K562 (cell line): Measurements from ENCODE around the gene OR6S1. TPM values are rescaled to one million over a fixed set of nuclear protein-coding genes. Genes with fewer than 3 reads are reported as not detected.

ENCODE experiments used
- E2F6 ChIP-seq, 2 experiments: IDR thresholded peaks; 2 replicates each; pipeline ENCODE4 v1.6.1; 2011; ENCODE audit warnings: borderline replicate concordance in 1 of 2, control low read depth in 1 of 2, low read depth in 1 of 2, low read length in 1 of 2, mild to moderate bottlenecking in 1 of 2, mixed read lengths in 1 of 2, moderate library complexity in 1 of 2; ENCODE audit not compliant: insufficient read depth in 1 of 2, insufficient read length in 1 of 2, poor library complexity in 1 of 2, severe bottlenecking in 1 of 2; ENCODE audit errors: extremely low read depth in 1 of 2
- E2F8 ChIP-seq: fragments of 450-650 bp; IDR thresholded peaks from 2 replicates; pipeline ENCODE4 v1.7.1; 2018; ENCODE audit warnings: mild to moderate bottlenecking, low read depth; ENCODE audit not compliant: partially characterized antibody
- HMG20B ChIP-seq: fragments of 250-450 bp; sonication (Bioruptor Pico); IDR thresholded peaks from 2 replicates; pipeline ENCODE4 v1.5.0; 2021; ENCODE audit warnings: mild to moderate bottlenecking
- HNRNPK ChIP-seq: fragments of 200-400 bp; formaldehyde crosslinking; IDR thresholded peaks from one replicate; pipeline ENCODE4 v1.6.1; 2018; ENCODE audit warnings: mild to moderate bottlenecking, low read depth, low read length; ENCODE audit not compliant: poor library complexity, severe bottlenecking
- MBD2 ChIP-seq: sonication (generic); IDR thresholded peaks from 2 replicates; pipeline ENCODE4 v1.6.1; 2016; ENCODE audit warnings: low read depth, borderline replicate concordance
- PHB2 ChIP-seq: fragments of 450-650 bp; IDR thresholded peaks from 2 replicates; pipeline ENCODE4 v1.6.1; 2017; ENCODE audit warnings: low read depth
- PKNOX1 ChIP-seq: fragments of 450-650 bp; IDR thresholded peaks from 2 replicates; pipeline ENCODE4 v1.6.1; 2016
- TSHZ1 ChIP-seq: fragments of 250-450 bp; sonication (Bioruptor Pico); IDR thresholded peaks from 2 replicates; pipeline ENCODE4 v1.4.0; 2020; ENCODE audit warnings: mild to moderate bottlenecking, moderate library complexity
- ZNF24 ChIP-seq: fragments of 450-650 bp; IDR thresholded peaks from 2 replicates; pipeline ENCODE4 v1.6.1; 2016
- ZNF274 ChIP-seq: IDR thresholded peaks from 2 replicates; pipeline ENCODE4 v1.6.1; 2011; ENCODE audit warnings: low read depth, mild to moderate bottlenecking, low read length, moderate library complexity, borderline replicate concordance
- ZNF408 ChIP-seq: fragments of 250-450 bp; sonication (Bioruptor Pico); IDR thresholded peaks from 2 replicates; pipeline ENCODE4 v1.4.0; 2020; ENCODE audit warnings: low read depth, mild to moderate bottlenecking, moderate library complexity
- ZNF436 ChIP-seq: fragments of 250-450, 450-650 bp; sonication (Bioruptor Pico); formaldehyde crosslinking; IDR thresholded peaks from 2 replicates; pipeline ENCODE4 v1.7.0; 2020; ENCODE audit warnings: mild to moderate bottlenecking
- polyA plus RNA-seq, 8 experiments: library from polyadenylated mRNA; depleted of rRNA in 4 of 8; stranded (reverse) in 5 of 8; unstranded in 3 of 8; fragments of >200 nt; fragmentation: Nextera tagmentation in 2 of 8; fragmentation: Illumina TruSeq in 1 of 8; extraction: Ambion mirVana in 2 of 8; extraction: Trizol in 1 of 8; gene quantifications; 2 replicates each; pipeline versions ENCODE4 v1.2.1 to v1.2.3, GENCODE V29; 2011 to 2014; ENCODE audit warnings: inconsistent platforms in 1 of 8, missing spikeins in 1 of 8
- total RNA-seq, 7 experiments: library from RNA; depleted of rRNA in 6 of 7; stranded (reverse); fragments of >200 nt in 6 of 7; fragmentation: Illumina TruSeq in 2 of 7; extraction: Trizol in 2 of 7; gene quantifications; 2 replicates each; pipeline versions ENCODE4 v1.2.1 to v1.2.3, GENCODE V29; 2011 to 2021; ENCODE audit warnings: low replicate concordance in 1 of 7
- TF ChIP-seq, protein P1 (sequence below), 2 experiments: IDR thresholded peaks in 1 of 2; conservative IDR thresholded peaks in 1 of 2; 2 replicates each; pipeline ENCODE4 v1.6.1; 2016; ENCODE audit warnings: low read depth in 2 of 2, mild to moderate bottlenecking in 1 of 2, missing compliant biosample characterization in 1 of 2, missing genetic modification characterization in 1 of 2, moderate library complexity in 1 of 2
- TF ChIP-seq, protein P2 (sequence below): fragments of 250-450 bp; sonication (Bioruptor Pico); IDR thresholded peaks from 2 replicates; pipeline ENCODE4 v1.8.0; 2022; ENCODE audit warnings: moderate library complexity, mild to moderate bottlenecking, inconsistent platforms

OR6S1 gene
- total and polyA plus RNA-seq, 9 of the 15 experiments (the other 6 are each of a cell fraction or from before 2014, with no cell fraction given) = not detected

- TF ChIP-seq ZNF24 (no peak), E2F6 (IDR thresholded peaks at IDR 0.05; ENCODE audit: borderline replicate concordance in 1 of 2, extremely low read depth in 1 of 2, insufficient read depth in 1 of 2, insufficient read length in 1 of 2, low read depth in 1 of 2, low read length in 1 of 2, poor library complexity in 1 of 2, severe bottlenecking in 1 of 2) (no peak), ZNF274 (no peak), HNRNPK (no peak), PHB2 (no peak), TSHZ1 (CRISPR knock-in tag) (no peak), HMG20B (CRISPR knock-in tag) (no peak), ZNF408 (CRISPR knock-in tag) (no peak), PKNOX1 (peak; percentile 70), MBD2 (no peak), E2F8 (no peak), ZNF436 (CRISPR knock-in tag) (no peak)
- TF ChIP-seq, protein P1, sequence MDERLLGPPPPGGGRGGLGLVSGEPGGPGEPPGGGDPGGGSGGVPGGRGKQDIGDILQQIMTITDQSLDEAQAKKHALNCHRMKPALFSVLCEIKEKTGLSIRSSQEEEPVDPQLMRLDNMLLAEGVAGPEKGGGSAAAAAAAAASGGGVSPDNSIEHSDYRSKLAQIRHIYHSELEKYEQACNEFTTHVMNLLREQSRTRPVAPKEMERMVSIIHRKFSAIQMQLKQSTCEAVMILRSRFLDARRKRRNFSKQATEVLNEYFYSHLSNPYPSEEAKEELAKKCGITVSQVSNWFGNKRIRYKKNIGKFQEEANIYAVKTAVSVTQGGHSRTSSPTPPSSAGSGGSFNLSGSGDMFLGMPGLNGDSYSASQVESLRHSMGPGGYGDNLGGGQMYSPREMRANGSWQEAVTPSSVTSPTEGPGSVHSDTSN (CRISPR knock-in tag; IDR thresholded peaks at IDR 0.05; ENCODE audit: low read depth) = no peak
- TF ChIP-seq, protein P1 (tag; conservative IDR thresholded peaks at IDR 0.05; ENCODE audit: low read depth) = peak; percentile 36; the same call in 1 of the 2 replicates
- TF ChIP-seq, protein P2, sequence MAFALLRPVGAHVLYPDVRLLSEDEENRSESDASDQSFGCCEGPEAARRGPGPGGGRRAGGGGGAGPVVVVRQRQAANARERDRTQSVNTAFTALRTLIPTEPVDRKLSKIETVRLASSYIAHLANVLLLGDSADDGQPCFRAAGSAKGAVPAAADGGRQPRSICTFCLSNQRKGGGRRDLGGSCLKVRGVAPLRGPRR (CRISPR knock-in tag) = no peak
Observed at GRCh38 chr14:20618271-20618749, 23.2 kb downstream of the OR6S1 start (continued).
